ENCODE results near the gene TLE1. TPM values are rescaled to one million over a fixed set of nuclear protein-coding genes. Genes with fewer than 3 reads are reported as not detected.

TLE1 gene
- polyA plus RNA-seq, 3 donors: 66.2 to 76.6 (median 71.6) TPM

GRCh38 chr9:81633952-81634854 lies 55.1 kb downstream of the TLE1 start:
- DNase-seq (ENCODE audit: extremely low read depth in 1 of 11, low read depth in 9 of 11, low spot score in 4 of 11): no peak

DNA sequence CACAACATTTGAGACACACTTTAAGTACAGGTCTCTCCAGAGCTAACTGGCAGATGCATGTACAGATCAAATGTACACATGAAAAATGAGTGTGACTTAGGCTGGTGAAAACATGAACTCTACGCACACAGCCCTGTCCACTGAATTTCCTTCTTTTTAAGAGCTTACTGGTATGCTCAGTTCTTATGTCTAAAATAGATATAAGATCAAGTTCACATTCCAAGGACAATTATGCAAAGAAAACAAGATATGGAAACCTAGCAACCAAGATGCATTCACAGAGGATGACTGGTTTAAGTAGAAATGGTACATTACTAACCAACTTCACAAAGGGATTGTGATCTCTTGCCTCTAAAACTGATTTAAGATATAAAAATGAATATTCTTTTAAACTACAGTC lies 56.7 kb downstream of the TLE1 start:
- no peak for DNase-seq (ENCODE audit: extremely low read depth in 1 of 11, low read depth in 9 of 11, low spot score in 4 of 11)

- no peak for DNase-seq (ENCODE audit: extremely low read depth in 1 of 11, low read depth in 9 of 11, low spot score in 4 of 11)
Observed at GRCh38 chr9:81631218-81631745, 58.1 kb downstream of the TLE1 start.

GRCh38 chr9:81629440-81629839 lies 59.9 kb downstream of the TLE1 start:
- DNase-seq (ENCODE audit: extremely low read depth in 1 of 11, low read depth in 9 of 11, low spot score in 4 of 11): no peak

DNA sequence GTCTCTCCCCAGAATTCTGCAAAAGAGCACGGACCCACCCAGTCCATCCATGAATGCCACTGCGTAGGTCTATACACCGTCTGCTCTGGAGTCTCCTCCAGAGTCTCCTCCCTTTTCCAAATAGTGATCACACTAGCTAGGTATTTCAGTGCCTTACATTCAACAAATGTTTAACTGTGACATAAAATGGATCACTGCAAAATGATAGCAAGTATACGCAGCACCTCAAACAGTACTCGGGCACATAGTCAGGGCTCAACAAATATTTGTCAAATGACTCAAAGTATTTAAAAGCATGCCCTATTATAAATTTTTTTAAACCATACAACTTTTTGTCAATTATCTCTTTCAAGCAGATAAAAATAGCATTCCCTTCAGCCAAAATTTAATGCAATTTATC lies 60.5 kb downstream of the TLE1 start:
- DNase-seq (ENCODE audit: extremely low read depth in 1 of 11, low read depth in 9 of 11, low spot score in 4 of 11): no peak

- DNase-seq (ENCODE audit: extremely low read depth in 1 of 11, low read depth in 9 of 11, low spot score in 4 of 11): no peak
Observed at GRCh38 chr9:81627481-81627880, 61.9 kb downstream of the TLE1 start.

DNA sequence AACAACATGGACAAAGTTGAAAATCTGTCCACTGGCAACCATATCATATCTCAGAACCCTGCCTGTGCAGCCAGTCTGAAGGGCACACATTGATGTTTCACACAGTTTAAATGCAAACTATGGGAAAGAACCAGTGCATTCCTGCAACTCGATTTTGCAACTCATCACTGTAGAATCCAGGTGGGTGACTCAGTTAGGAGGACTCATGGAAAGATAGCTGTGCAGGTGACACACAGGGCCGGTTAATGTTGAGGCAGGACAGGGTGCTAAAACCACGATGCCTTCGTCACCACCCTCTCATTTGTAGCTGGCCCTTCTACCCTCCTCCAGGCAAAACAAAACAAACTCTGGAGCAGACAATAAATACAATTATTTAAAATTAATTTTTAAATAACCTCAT lies 62.8 kb downstream of the TLE1 start:
- no peak for DNase-seq (ENCODE audit: extremely low read depth in 1 of 11, low read depth in 9 of 11, low spot score in 4 of 11)

- no peak for DNase-seq (ENCODE audit: extremely low read depth in 1 of 11, low read depth in 9 of 11, low spot score in 4 of 11)
Observed at GRCh38 chr9:81625969-81626368, 63.4 kb downstream of the TLE1 start.

- DNase-seq (ENCODE audit: extremely low read depth in 1 of 11, low read depth in 9 of 11, low spot score in 4 of 11): no peak
Observed at GRCh38 chr9:81623778-81624177, 65.6 kb downstream of the TLE1 start.

DNA sequence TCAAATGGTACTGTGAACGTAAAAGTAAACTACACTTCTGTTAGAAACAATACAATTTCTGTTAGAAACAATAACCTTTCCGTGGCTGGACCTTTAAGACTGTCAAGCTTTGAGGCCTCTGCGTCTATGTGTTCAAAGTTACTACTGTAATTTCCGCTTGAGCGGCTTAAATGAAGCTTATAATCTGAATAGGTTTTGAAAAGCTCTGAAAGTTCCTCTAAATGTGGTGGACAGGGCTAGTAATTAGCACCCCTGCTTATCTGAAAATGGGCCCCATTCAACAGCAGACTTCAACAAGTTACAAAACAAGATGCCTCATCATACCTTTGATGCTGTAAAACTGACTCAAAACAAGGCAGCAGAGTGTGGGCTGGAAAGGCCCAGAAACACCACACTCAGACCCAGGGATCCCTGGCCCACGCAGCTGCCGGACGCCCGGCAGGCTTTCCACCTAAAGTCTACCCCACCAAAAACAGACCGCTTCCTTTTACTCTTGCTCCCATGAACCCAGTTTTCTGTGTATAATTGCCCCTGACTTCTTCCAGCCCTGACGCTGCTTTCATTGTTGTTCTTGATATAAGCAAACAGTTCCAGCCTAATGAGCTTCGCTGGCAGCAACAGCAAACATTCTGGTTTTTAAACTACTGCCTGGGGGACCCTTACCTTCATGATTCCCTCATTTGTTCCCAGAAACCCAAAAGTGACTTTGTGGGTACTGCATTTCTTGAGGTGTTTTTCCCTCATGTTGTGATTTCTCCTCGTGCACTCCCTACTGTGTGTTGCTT lies 66.7 kb downstream of the TLE1 start:
- no peak for DNase-seq (ENCODE audit: extremely low read depth in 1 of 11, low read depth in 9 of 11, low spot score in 4 of 11)

DNA sequence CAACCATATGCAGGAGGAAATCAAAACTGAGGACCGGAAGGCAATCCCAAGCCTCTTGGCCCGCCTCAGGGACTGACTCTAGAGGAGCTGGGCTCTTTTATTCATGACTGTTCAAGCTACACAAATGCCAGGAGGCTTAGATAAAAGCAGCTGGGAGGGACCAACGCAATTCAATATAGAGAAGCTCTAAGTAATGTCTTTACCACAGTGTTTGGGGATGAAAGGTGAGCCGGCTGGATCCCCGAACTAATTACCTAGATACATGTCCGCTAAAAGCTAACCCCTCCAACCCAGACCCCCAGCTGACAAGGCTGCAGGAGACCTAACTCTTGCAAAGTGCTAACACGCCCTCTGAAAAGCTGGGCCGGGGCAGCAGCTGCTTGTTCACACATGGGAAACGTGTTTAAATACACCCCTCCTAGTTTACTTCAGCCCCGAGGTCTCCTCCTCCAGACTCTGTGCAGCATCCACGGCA lies 67.5 kb downstream of the TLE1 start:
- DNase-seq (ENCODE audit: extremely low read depth in 1 of 11, low read depth in 9 of 11, low spot score in 4 of 11): no peak

- DNase-seq (ENCODE audit: extremely low read depth in 1 of 11, low read depth in 9 of 11, low spot score in 4 of 11): no peak
Observed at GRCh38 chr9:81621118-81621517, 68.2 kb downstream of the TLE1 start.

GRCh38 chr9:81620002-81620390 lies 69.4 kb downstream of the TLE1 start:
- DNase-seq (ENCODE audit: extremely low read depth in 1 of 11, low read depth in 9 of 11, low spot score in 4 of 11): no peak

DNA sequence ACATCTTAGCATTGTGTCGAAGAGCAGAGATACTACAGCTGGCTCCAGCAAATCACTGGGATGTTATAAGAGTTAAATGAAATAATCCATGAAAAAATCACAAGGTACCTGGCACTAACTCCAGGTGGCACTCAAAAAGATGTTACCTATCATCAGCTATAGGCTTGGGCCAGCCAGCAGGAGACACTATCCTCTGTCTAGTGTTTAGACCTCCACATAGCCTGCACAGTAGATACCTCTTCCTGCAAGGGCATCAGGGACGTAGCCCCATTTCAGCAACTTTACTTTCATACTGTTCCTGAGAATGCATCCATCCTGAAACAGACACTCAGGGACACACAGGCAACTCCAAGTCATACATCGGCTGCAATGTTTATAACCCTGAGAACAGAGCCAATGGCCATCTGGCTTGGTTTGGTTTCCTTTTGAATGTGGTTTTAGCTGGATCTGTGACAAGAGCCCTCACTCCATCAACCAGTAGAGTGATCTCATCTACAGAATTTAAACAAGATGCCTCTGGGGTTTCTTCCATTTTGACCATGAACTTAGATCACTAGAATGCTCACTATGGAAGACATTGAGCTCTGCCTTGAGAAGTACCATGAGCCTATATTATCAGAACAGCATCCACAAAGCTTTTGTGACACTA lies 69.9 kb downstream of the TLE1 start:
- DNase-seq (ENCODE audit: extremely low read depth in 1 of 11, low read depth in 9 of 11, low spot score in 4 of 11): no peak

DNA sequence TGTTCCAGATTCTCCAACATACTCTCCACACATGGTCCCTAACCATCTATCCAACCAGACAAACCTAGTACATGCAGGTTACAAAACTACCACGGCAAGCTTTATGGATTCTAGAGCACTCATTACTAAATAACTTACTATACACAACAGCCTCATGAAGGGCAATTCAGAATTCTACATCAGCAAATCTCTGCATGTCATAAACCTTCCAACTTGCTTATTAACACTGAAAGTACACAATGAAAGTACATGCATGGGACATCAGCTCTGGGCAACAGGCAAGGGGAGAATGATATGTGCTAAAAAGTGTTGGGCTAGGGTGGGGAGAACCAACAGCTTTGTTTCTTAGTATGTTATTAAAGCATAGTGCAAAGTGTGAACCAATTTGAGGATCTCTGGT lies 70.4 kb downstream of the TLE1 start:
- no peak for DNase-seq (ENCODE audit: extremely low read depth in 1 of 11, low read depth in 9 of 11, low spot score in 4 of 11)

GRCh38 chr9:81616141-81616540 lies 73.2 kb downstream of the TLE1 start:
- no peak for DNase-seq (ENCODE audit: extremely low read depth in 1 of 11, low read depth in 9 of 11, low spot score in 4 of 11)

GRCh38 chr9:81614335-81614734 lies 75.0 kb downstream of the TLE1 start:
- no peak for DNase-seq (ENCODE audit: extremely low read depth in 1 of 11, low read depth in 9 of 11, low spot score in 4 of 11)

DNA sequence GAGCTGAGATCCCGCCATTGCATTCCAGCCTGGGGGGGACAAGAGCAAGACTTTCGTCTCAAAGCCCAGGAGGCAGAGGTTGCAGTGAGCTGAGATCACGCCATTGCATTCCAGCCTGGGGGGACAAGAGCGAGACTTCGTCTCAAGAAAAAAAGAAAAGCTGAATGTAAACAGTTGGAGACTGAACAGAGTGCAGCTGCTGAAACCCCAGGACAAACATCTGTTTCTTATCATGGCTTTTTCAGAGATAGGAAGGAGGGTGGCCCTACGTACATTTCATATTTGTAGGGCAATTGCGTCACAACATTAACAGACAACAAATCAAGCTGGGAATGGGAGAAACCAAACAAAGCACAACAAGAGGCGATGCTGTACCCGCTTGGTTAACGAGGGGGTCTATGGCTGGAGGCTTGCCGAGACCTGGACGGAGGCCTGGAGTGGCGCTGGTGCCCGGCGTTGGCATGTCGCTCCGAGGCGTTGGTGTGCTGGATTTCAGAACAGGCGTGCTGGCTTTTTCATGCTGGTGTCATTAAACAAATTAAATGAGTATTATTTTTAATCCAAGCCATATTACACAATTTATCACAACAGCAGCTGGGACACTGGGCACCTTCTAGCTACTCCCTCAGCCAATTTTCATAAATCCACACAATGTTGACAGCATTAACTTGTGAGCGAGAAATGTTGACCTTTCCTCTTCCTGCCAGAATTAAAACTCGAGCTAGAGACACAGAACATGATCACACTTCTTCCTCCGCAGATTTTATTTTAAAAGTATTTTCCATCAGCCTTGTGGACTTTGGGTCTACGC lies 76.1 kb downstream of the TLE1 start:
- DNase-seq (ENCODE audit: extremely low read depth in 1 of 11, low read depth in 9 of 11, low spot score in 4 of 11): peak; percentile 52 to 86 (median 73)

DNA sequence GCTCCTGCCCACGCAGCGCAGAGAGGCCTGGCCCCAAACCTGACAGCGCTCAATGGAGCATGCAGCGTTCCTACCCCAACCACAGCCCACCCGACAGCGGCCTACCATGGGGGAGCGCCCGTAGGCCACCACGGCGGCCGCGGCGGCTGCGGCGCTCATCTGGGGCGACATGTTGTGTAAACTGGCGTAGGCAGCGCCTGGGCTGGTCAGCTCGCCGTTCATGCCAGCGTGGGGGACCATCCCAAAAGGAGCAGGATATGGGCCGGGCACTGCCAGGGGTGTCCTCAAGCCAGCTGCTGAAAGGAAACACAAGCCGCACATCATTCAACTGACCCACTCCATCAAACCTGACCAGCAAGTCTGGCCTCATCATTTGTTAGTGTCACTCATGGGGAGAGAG lies 77.7 kb downstream of the TLE1 start:
- no peak for DNase-seq (ENCODE audit: extremely low read depth in 1 of 11, low read depth in 9 of 11, low spot score in 4 of 11)
